Thyroid gland (tissue), 4 donors: ENCODE measurements around the gene RSRC2. TPM values are rescaled to one million over a fixed set of nuclear protein-coding genes. Genes with fewer than 3 reads are reported as not detected.
A peak's percentile ranks its signal among the peaks of the same experiment; 100 is the strongest.
"Not testable (repeated sequence)": the region's sequence is repeated elsewhere in the genome, so short reads cannot be mapped to it uniquely, and the experiment has no call there.

Experiments used
- DNase-seq, 2 donors: peaks; one replicate each; pipeline ENCODE4 v3.0.0-alpha.2; 2019
- H3K27ac ChIP-seq, 3 donors: fragments of 200-600 bp; sonication (generic); 1 replicate in 2 of 3; 2 replicates in 1 of 3; pipeline ENCODE4 v1.5.1; 2016 to 2019; ENCODE audit warnings: mild to moderate bottlenecking in 1 of 3, moderate library complexity in 1 of 3
- H3K27me3 ChIP-seq: fragments of 200-600 bp; sonication (generic); one replicate; pipeline ENCODE4 v1.5.1; 2019
- H3K36me3 ChIP-seq, 2 donors: fragments of 200-600 bp; sonication (generic); one replicate each; pipeline ENCODE4 v1.5.1; 2016 to 2019
- H3K4me1 ChIP-seq, 2 donors: fragments of 200-600 bp; sonication (generic); one replicate each; pipeline ENCODE4 v1.5.1; 2017 to 2019
- H3K4me3 ChIP-seq, 3 donors: fragments of 200-600 bp; sonication (generic); replicated peaks in 1 of 3; 1 replicate in 2 of 3; 2 replicates in 1 of 3; pipeline ENCODE4 v1.5.1; 2016; ENCODE audit warnings: mild to moderate bottlenecking in 1 of 3
- H3K9me3 ChIP-seq: fragments of 200-600 bp; sonication (generic); one replicate; pipeline ENCODE4 v1.5.1; 2017
- CTCF ChIP-seq, 6 experiments: fragments of 200-600 bp in 3 of 6; fragments of 450-650 bp in 3 of 6; sonication (generic) in 3 of 6; IDR thresholded peaks; one replicate each; pipeline ENCODE4 v1.5.1; 2016 to 2019; ENCODE audit warnings: antibody characterized with exemption in 6 of 6, mild to moderate bottlenecking in 2 of 6, inconsistent platforms in 1 of 6, moderate library complexity in 1 of 6
- POLR2A ChIP-seq, 2 donors: fragments of 450-650 bp; IDR thresholded peaks; one replicate each; pipeline ENCODE4 v1.6.1; 2017; ENCODE audit warnings: antibody characterized with exemption in 2 of 2, mild to moderate bottlenecking in 2 of 2, moderate library complexity in 1 of 2
- WGBS, 2 donors: methylation state at CpG; one replicate each; pipeline ENCODE4 v1.1.5; 2017; 5-methylcytosine and 5-hydroxymethylcytosine counted together
- intact Hi-C: fragments of 100-400 bp; cut with DNase I; formaldehyde crosslinking; loops from one replicate; pipeline ENCODE4 v1.15.1; 2023
- total RNA-seq, 4 donors: library from RNA; depleted of rRNA; stranded (reverse); fragments of >200 nt; gene quantifications; one replicate each; pipeline ENCODE4 v1.2.3, GENCODE V29; 2016

RSRC2 gene
- total RNA-seq, 4 donors from 2014 or later, result 70.4 to 93.2 (median 87.5) TPM

- WGBS, 2 donors, result 89 to 91% methylated on average over 2 of the region's 2 CpGs
- Histone ChIP-seq H3K4me3 (no peak overlapping the region), H3K36me3 (peaks cover 54 to 60% of the 10 kb centered on the region in 2 donors), H3K27ac (no peak overlapping the region), H3K4me1 (peaks cover 5 to 6% of the 10 kb centered on the region in 2 donors), H3K9me3 (no peaks in the 10 kb centered on the region), H3K27me3 (no peaks in the 10 kb centered on the region)
- DNase-seq, result no peak
- intact Hi-C loops, result loop anchor here (5.0 kb wide), 1 partner anchor 77 kb away; no protein-coding TSS in a partner anchor
- TF ChIP-seq CTCF (IDR thresholded peaks at IDR 0.05) (no peak), POLR2A (IDR thresholded peaks at IDR 0.05) (no peak)
Measured at GRCh38 chr12:122474324-122474716, 52.4 kb downstream of the RSRC2 start.

GRCh38 chr12:122473543-122474323 is 53.0 kb downstream of the RSRC2 start:
- H3K4me3 ChIP-seq, result no peak overlapping the region
- WGBS, 2 donors, result 84 to 89% methylated on average over 19 of the region's 19 CpGs
- no peak overlapping the region for H3K27ac ChIP-seq
- no peak for DNase-seq
- TF ChIP-seq POLR2A (IDR thresholded peaks at IDR 0.05), result no peak
- TF ChIP-seq CTCF (IDR thresholded peaks at IDR 0.05), result no peak
- peaks cover 54% of the 10 kb centered on the region in 2 donors for H3K36me3 ChIP-seq
- no peaks in the 10 kb centered on the region for H3K9me3 ChIP-seq
- intact Hi-C loops, result loop anchor here (5.0 kb wide), 1 partner anchor 76 kb away; no protein-coding TSS in a partner anchor
- H3K27me3 ChIP-seq, result no peaks in the 10 kb centered on the region
- H3K4me1 ChIP-seq, result peaks cover 5 to 6% of the 10 kb centered on the region in 2 donors

- peak overlapping the region; percentile 76 to 80 (median 78) for H3K27ac ChIP-seq
- H3K4me1 ChIP-seq, result peaks cover 6 to 10% of the 10 kb centered on the region in 2 donors
- peaks cover 32 to 33% of the 10 kb centered on the region in 2 donors for H3K36me3 ChIP-seq
- 12 to 23% methylated on average over 3 of the region's 3 CpGs for WGBS, 2 donors
- TF ChIP-seq POLR2A (IDR thresholded peaks at IDR 0.05) (no peak), CTCF (IDR thresholded peaks at IDR 0.05) (peak; percentile 45 to 90 (median 82))
- H3K27me3 ChIP-seq, result no peaks in the 10 kb centered on the region
- H3K4me3 ChIP-seq, result no peak overlapping the region
- intact Hi-C loops, result loop anchor here (5.0 kb wide), 1 partner anchor 74 kb away; no protein-coding TSS in a partner anchor
- no peaks in the 10 kb centered on the region for H3K9me3 ChIP-seq
- no peak for DNase-seq
Measured at GRCh38 chr12:122471324-122472226, 55.2 kb downstream of the RSRC2 start.

GRCh38 chr12:122470576-122470975 is 56.2 kb downstream of the RSRC2 start:
- H3K36me3 ChIP-seq, result peaks cover 23 to 24% of the 10 kb centered on the region in 2 donors
- DNase-seq, H3K27me3 ChIP-seq, H3K4me3 ChIP-seq, H3K4me1 ChIP-seq, H3K9me3 ChIP-seq: not testable (repeated sequence)
- intact Hi-C loops, result loop anchor here (5.0 kb wide), 1 partner anchor 73 kb away; no protein-coding TSS in a partner anchor
- peak overlapping the region; percentile 76 to 80 (median 78) for H3K27ac ChIP-seq
- WGBS, 2 donors, result 87 to 88% methylated on average over 7 of the region's 7 CpGs

- H3K4me1 ChIP-seq, DNase-seq, H3K4me3 ChIP-seq, H3K9me3 ChIP-seq, H3K27me3 ChIP-seq: not testable (repeated sequence)
- Histone ChIP-seq H3K27ac (peak overlapping the region in 1 of 3 donors; percentile 16), H3K36me3 (peaks cover 17% of the 10 kb centered on the region in 2 donors)
- 83 to 85% methylated on average over 6 of the region's 6 CpGs for WGBS, 2 donors
- intact Hi-C loops, result loop anchor here (5.0 kb wide), 1 partner anchor 73 kb away; no protein-coding TSS in a partner anchor
Measured at GRCh38 chr12:122469856-122470255, 56.9 kb downstream of the RSRC2 start.
